Esophagus muscularis mucosa (tissue), 4 donors: ENCODE results near the gene TAGLN3.

Experiments
- CTCF ChIP-seq, 3 experiments: fragments of 200-600 bp in 2 of 3; fragments of 450-650 bp in 1 of 3; sonication (generic) in 2 of 3; IDR thresholded peaks; one replicate each; pipeline ENCODE4 v1.5.1; 2017 to 2019; ENCODE audit warnings: antibody characterized with exemption in 3 of 3, mild to moderate bottlenecking in 2 of 3, moderate library complexity in 1 of 3
- EP300 ChIP-seq: sonication (generic); formaldehyde crosslinking; IDR thresholded peaks from one replicate; pipeline ENCODE4 v1.6.1; 2017; ENCODE audit warnings: antibody characterized with exemption
- POLR2A ChIP-seq: fragments of 450-650 bp; IDR thresholded peaks from one replicate; pipeline ENCODE4 v1.6.1; 2017; ENCODE audit warnings: antibody characterized with exemption, moderate library complexity, mild to moderate bottlenecking, low read depth

GRCh38 chr3:111972891-111973290 is 25.8 kb upstream of the TAGLN3 start:
- TF ChIP-seq CTCF (IDR thresholded peaks at IDR 0.05) (no peak), EP300 (no peak), POLR2A (no peak)
